SU-DHL-6 (cell line): ENCODE data around the gene SORL1.

Experiments
- H2AFZ ChIP-seq: fragments of 200-600 bp; sonication (generic); 2 replicates; pipeline ENCODE4 v1.6.1; 2014; ENCODE audit warnings: low read depth, mild to moderate bottlenecking, moderate library complexity, mixed read lengths, antibody characterized with exemption, low read length; ENCODE audit not compliant: severe bottlenecking
- H3F3A ChIP-seq: fragments of 200-600 bp; shearing (Covaris generic); 2 replicates; pipeline ENCODE4 v1.6.0; 2016; ENCODE audit warnings: antibody characterized with exemption, mild to moderate bottlenecking; ENCODE audit not compliant: insufficient read depth
- H3K27ac ChIP-seq: fragments of 200-600 bp; sonication (generic); 2 replicates; pipeline ENCODE4 v1.5.1; 2016; ENCODE audit warnings: low read depth, mild to moderate bottlenecking, low read length, moderate library complexity, mixed read lengths
- H3K27me3 ChIP-seq: fragments of 200-600 bp; sonication (generic), shearing (Covaris generic); 2 replicates; pipeline ENCODE4 v1.6.0; 2014; ENCODE audit warnings: mild to moderate bottlenecking, low read length
- H3K36me3 ChIP-seq: fragments of 200-600 bp; sonication (generic); 2 replicates; pipeline ENCODE4 v1.6.1; 2014; ENCODE audit warnings: mild to moderate bottlenecking, low read length, mixed read lengths
- H3K4me2 ChIP-seq: fragments of 300-600, 200-600 bp; shearing (Covaris generic), sonication (generic); 2 replicates; pipeline ENCODE4 v1.6.0; 2014; ENCODE audit warnings: low read length, low read depth, mild to moderate bottlenecking; ENCODE audit not compliant: poor library complexity, severe bottlenecking
- H3K4me3 ChIP-seq: fragments of 200-600 bp; sonication (generic); 2 replicates; pipeline ENCODE4 v1.5.1; 2014; ENCODE audit warnings: antibody characterized with exemption, low read length, mild to moderate bottlenecking, mixed read lengths; ENCODE audit not compliant: insufficient read depth, poor library complexity, severe bottlenecking
- H3K79me2 ChIP-seq: fragments of 200-600 bp; sonication (generic); 2 replicates; pipeline ENCODE4 v1.6.1; 2014; ENCODE audit warnings: mild to moderate bottlenecking, low read length, moderate library complexity; ENCODE audit not compliant: insufficient read depth
- H3K9ac ChIP-seq: fragments of 200-600 bp; sonication (generic); 2 replicates; pipeline ENCODE4 v1.7.0; 2014; ENCODE audit warnings: mild to moderate bottlenecking, low read length
- H3K9me2 ChIP-seq: fragments of 200-600 bp; sonication (generic); replicated peaks from 2 replicates; pipeline ENCODE4 v1.6.1; 2014; ENCODE audit warnings: low read length; ENCODE audit not compliant: insufficient read depth
- H3K9me3 ChIP-seq: fragments of 200-600 bp; sonication (generic); 2 replicates; pipeline ENCODE4 v1.6.1; 2014; ENCODE audit warnings: low read length, mixed read lengths; ENCODE audit not compliant: insufficient read depth
- H4K20me1 ChIP-seq: fragments of 200-600 bp; sonication (generic); 2 replicates; pipeline ENCODE4 v1.6.1; 2014; ENCODE audit warnings: low read depth, mild to moderate bottlenecking, antibody characterized with exemption, low read length, moderate library complexity, mixed read lengths
- EZH2phosphoT487 ChIP-seq: fragments of 200-600 bp; sonication (generic), shearing (Covaris generic); conservative IDR thresholded peaks from 2 replicates; pipeline ENCODE4 v1.6.1; 2018; ENCODE audit warnings: mild to moderate bottlenecking, antibody characterized with exemption, low read length, moderate library complexity, mixed read lengths
- TF ChIP-seq, protein P1 (sequence below): fragments of 200-600 bp; sonication (generic); IDR thresholded peaks from one replicate; pipeline ENCODE4 v1.5.1; 2017; ENCODE audit warnings: antibody characterized with exemption, mild to moderate bottlenecking, low read length, moderate library complexity; ENCODE audit not compliant: insufficient read depth, poor library complexity, severe bottlenecking

The SORL1 gene

DNA sequence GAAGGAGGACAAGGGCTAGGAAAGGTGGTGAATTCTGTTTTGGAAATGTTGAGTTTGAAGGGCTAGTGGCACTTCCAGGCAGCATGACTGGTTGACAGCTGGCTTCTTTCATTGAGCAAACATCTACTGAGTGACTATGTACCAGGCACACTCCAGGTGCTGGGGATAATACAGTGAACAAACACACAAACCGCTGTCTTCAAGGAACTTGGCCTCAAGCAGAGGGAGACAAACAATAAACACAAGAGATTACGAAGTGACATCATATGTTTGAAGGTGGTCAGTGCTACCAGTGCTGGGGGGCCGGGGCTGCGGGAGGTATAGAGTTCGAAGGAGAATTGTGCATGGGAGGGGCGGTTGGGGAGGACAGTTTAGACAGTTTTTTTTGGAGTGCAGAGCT lies 197.7 kb downstream of the SORL1 start:
- H3K27ac ChIP-seq = no peak overlapping the region
- H3K79me2 ChIP-seq = no peaks in the 10 kb centered on the region
- H3K9me2 ChIP-seq = no peaks in the 10 kb centered on the region
- TF ChIP-seq, protein P1, sequence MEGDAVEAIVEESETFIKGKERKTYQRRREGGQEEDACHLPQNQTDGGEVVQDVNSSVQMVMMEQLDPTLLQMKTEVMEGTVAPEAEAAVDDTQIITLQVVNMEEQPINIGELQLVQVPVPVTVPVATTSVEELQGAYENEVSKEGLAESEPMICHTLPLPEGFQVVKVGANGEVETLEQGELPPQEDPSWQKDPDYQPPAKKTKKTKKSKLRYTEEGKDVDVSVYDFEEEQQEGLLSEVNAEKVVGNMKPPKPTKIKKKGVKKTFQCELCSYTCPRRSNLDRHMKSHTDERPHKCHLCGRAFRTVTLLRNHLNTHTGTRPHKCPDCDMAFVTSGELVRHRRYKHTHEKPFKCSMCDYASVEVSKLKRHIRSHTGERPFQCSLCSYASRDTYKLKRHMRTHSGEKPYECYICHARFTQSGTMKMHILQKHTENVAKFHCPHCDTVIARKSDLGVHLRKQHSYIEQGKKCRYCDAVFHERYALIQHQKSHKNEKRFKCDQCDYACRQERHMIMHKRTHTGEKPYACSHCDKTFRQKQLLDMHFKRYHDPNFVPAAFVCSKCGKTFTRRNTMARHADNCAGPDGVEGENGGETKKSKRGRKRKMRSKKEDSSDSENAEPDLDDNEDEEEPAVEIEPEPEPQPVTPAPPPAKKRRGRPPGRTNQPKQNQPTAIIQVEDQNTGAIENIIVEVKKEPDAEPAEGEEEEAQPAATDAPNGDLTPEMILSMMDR = no peak
- TF ChIP-seq EZH2phosphoT487 = no peak
- no peaks in the 10 kb centered on the region for H3F3A ChIP-seq
- H3K4me3 ChIP-seq = no peak overlapping the region
- H3K27me3 ChIP-seq = no peaks in the 10 kb centered on the region
- H3K9me3 ChIP-seq = no peaks in the 10 kb centered on the region
- no peaks in the 10 kb centered on the region for H4K20me1 ChIP-seq
- H3K36me3 ChIP-seq = no peaks in the 10 kb centered on the region
- H2AFZ ChIP-seq = no peak overlapping the region
- no peak overlapping the region for H3K9ac ChIP-seq
- no peak overlapping the region for H3K4me2 ChIP-seq

DNA sequence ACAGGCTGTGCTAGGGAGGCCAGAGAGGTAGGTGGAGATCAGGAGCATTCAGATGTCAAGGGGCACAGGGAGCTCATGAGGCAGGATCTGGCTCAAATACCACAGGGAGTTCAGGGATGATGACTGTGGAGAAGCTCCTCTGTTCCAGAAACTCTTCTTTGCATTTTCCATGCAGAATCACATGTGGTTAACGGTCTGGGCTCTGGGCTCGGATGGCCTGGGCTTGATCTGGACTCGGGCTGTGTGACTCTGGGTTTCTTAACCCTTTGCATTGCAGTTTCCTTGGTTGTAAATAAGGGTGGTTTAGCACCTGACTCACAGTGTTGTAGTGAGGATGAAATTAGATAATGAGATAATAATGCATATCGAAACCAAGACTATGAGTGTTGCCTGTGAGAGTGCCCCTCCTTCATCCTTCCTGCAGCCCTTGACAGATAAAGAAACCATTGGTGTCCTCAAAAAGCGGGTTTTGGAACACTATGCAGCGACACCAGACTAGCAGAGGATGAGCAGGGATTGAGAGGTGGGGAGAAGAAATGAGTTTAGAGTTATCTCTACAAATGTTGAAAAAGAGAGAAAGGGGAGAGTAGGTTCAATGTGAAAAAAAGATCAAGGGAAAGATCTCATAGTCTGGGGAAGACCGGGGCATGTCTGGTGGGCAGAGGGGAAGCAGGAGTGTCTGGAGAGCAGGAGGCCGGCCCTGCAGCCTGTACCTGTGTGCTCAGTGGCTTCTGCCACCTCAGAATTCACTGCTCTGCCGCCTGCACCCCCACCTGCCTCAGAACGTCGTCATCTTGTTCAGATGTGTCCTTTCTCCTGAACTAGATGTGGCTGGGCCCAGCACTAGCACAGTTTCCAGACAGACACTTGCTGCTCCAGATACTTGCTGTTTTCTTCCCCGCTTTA lies 198.5 kb downstream of the SORL1 start:
- H3K79me2 ChIP-seq = no peaks in the 10 kb centered on the region
- H3F3A ChIP-seq = no peaks in the 10 kb centered on the region
- H3K9me2 ChIP-seq = no peaks in the 10 kb centered on the region
- no peaks in the 10 kb centered on the region for H4K20me1 ChIP-seq
- H3K36me3 ChIP-seq = no peaks in the 10 kb centered on the region
- H3K27me3 ChIP-seq = no peaks in the 10 kb centered on the region
- TF ChIP-seq, protein P1 = no peak
- no peak for TF ChIP-seq EZH2phosphoT487
- H3K4me3 ChIP-seq = no peak overlapping the region
- no peak overlapping the region for H3K4me2 ChIP-seq
- H3K9ac ChIP-seq = no peak overlapping the region
- no peak overlapping the region for H2AFZ ChIP-seq
- no peak overlapping the region for H3K27ac ChIP-seq
- no peaks in the 10 kb centered on the region for H3K9me3 ChIP-seq

DNA sequence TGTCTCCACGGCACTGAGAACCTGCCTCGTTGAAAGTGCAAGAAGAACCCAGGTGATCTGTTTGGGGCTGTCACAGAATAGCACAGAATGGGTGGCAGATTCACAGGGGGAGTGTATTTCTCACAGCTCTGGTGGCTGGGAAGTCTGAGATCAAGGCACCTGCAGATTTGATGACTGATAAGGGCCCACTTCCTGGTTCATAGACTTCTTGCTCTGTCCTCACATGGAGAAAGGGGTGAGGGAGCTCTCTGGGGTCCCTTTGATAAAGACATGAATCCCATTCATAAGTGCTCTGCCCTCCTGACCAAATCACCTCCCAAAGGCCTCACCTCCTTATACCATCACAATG lies 199.1 kb downstream of the SORL1 start:
- TF ChIP-seq EZH2phosphoT487 = no peak
- TF ChIP-seq, protein P1 = no peak
- Histone ChIP-seq H3K9me3 (no peaks in the 10 kb centered on the region), H3K27ac (no peak overlapping the region), H3K4me2 (no peak overlapping the region), H3K9ac (no peak overlapping the region), H4K20me1 (no peaks in the 10 kb centered on the region), H2AFZ (no peak overlapping the region), H3K79me2 (no peaks in the 10 kb centered on the region), H3K27me3 (no peaks in the 10 kb centered on the region), H3K9me2 (no peaks in the 10 kb centered on the region), H3K4me3 (no peak overlapping the region), H3K36me3 (no peaks in the 10 kb centered on the region), H3F3A (no peaks in the 10 kb centered on the region)
